ENCODE data around the gene PHC2. TPM values are rescaled to one million over a fixed set of nuclear protein-coding genes. Genes with fewer than 3 reads are reported as not detected.

The PHC2 gene
- total RNA-seq, 2 experiments from 2014 or later = 34.0 to 35.0 TPM

DNA sequence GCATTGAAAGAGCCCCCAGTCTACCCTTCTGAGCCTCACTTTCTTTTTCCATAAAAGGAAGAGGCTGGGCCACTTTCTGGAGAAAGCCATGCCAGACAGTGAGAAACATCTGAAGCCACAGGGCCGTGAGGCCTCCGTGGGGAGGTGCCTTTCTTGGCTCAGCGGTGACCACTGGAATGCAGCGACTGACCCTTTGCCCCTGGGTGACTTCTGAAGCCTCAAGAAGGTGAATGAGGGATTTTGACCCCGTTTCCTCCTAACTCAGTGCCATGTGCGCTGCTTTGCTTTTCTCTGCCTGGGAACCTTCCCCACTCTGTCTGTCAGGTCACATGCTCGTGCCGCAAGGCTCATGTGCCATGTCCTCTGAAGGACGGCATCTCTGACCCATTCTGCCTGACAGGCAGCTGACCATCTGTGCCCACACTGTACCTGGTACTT is 65.3 kb downstream of the PHC2 start:
- H3K4me3 ChIP-seq (ENCODE audit: low read depth, low read length, poor library complexity, severe bottlenecking) = no peak overlapping the region
- no peaks in the 10 kb centered on the region for H3K9me3 ChIP-seq (ENCODE audit: low read length)
- TF ChIP-seq, protein P1, sequence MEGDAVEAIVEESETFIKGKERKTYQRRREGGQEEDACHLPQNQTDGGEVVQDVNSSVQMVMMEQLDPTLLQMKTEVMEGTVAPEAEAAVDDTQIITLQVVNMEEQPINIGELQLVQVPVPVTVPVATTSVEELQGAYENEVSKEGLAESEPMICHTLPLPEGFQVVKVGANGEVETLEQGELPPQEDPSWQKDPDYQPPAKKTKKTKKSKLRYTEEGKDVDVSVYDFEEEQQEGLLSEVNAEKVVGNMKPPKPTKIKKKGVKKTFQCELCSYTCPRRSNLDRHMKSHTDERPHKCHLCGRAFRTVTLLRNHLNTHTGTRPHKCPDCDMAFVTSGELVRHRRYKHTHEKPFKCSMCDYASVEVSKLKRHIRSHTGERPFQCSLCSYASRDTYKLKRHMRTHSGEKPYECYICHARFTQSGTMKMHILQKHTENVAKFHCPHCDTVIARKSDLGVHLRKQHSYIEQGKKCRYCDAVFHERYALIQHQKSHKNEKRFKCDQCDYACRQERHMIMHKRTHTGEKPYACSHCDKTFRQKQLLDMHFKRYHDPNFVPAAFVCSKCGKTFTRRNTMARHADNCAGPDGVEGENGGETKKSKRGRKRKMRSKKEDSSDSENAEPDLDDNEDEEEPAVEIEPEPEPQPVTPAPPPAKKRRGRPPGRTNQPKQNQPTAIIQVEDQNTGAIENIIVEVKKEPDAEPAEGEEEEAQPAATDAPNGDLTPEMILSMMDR (conservative IDR thresholded peaks at IDR 0.05; ENCODE audit: low read length) = no peak
- TF ChIP-seq EZH2phosphoT487 (IDR thresholded peaks at IDR 0.05; ENCODE audit: borderline replicate concordance, low read depth, low read length) = no peak
- ChIA-PET CTCF (ENCODE audit: unreplicated experiment) (no interaction called here), POLR2A (no interaction called here)
- BruUV-seq (replicated peaks) = no TSS peak
- DNase-seq (ENCODE audit: low spot score) = no peak
- H3K79me2 ChIP-seq (ENCODE audit: insufficient read depth, low read depth, low read length) = no peaks in the 10 kb centered on the region
- no peaks in the 10 kb centered on the region for H3K4me1 ChIP-seq (ENCODE audit: insufficient read depth, low read length, poor library complexity, severe bottlenecking)
- H4K20me1 ChIP-seq (ENCODE audit: insufficient read depth, low read length) = no peaks in the 10 kb centered on the region
- H3K9me2 ChIP-seq (ENCODE audit: insufficient read depth, low read length) = no peaks in the 10 kb centered on the region
- no peak overlapping the region for H3K4me2 ChIP-seq (ENCODE audit: low read length)
- intact Hi-C loops (cut with micrococcal nuclease; ENCODE audit: unreplicated experiment) = no loop called here
- H3K27ac ChIP-seq (ENCODE audit: low read depth, low read length, poor library complexity, severe bottlenecking) = no peak overlapping the region
- no peaks in the 10 kb centered on the region for H3K36me3 ChIP-seq (ENCODE audit: insufficient read depth, low read length)
- H2AFZ ChIP-seq (ENCODE audit: low read length) = no peak overlapping the region

DNA sequence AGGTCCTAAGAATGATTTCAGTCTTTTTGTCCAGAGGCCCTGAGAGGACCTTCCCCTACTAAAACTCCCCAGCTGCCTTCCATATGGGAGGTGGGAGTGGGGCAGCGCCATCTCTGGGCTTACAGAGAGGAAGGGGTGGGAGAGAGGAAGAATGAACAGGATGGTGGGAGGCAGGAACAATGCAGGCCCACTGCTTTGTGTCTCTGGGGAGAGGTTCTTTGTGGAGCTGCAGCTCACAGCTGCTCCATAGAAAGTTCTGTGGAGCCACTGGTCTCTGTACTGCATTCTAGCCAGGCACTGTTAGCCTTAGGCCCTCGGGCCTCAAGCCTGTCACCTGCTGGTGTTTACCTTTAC is 66.4 kb downstream of the PHC2 start:
- Histone ChIP-seq H3K36me3 (ENCODE audit: insufficient read depth, low read length) (no peaks in the 10 kb centered on the region), H3K4me1 (ENCODE audit: insufficient read depth, low read length, poor library complexity, severe bottlenecking) (no peaks in the 10 kb centered on the region), H3K79me2 (ENCODE audit: insufficient read depth, low read depth, low read length) (no peaks in the 10 kb centered on the region), H3K4me2 (ENCODE audit: low read length) (no peak overlapping the region), H2AFZ (ENCODE audit: low read length) (no peak overlapping the region), H3K27ac (ENCODE audit: low read depth, low read length, poor library complexity, severe bottlenecking) (no peak overlapping the region), H4K20me1 (ENCODE audit: insufficient read depth, low read length) (no peaks in the 10 kb centered on the region), H3K4me3 (ENCODE audit: low read depth, low read length, poor library complexity, severe bottlenecking) (no peak overlapping the region), H3K9me3 (ENCODE audit: low read length) (no peaks in the 10 kb centered on the region), H3K9me2 (ENCODE audit: insufficient read depth, low read length) (no peaks in the 10 kb centered on the region)
- DNase-seq (ENCODE audit: low spot score) = no peak
- TF ChIP-seq, protein P1 (conservative IDR thresholded peaks at IDR 0.05; ENCODE audit: low read length) = no peak
- TF ChIP-seq EZH2phosphoT487 (IDR thresholded peaks at IDR 0.05; ENCODE audit: borderline replicate concordance, low read depth, low read length) = no peak
- intact Hi-C loops (cut with micrococcal nuclease; ENCODE audit: unreplicated experiment) = no loop called here
- POLR2A ChIA-PET = no interaction called here
- BruUV-seq (replicated peaks) = no TSS peak
- CTCF ChIA-PET (ENCODE audit: unreplicated experiment) = no interaction called here

DNA sequence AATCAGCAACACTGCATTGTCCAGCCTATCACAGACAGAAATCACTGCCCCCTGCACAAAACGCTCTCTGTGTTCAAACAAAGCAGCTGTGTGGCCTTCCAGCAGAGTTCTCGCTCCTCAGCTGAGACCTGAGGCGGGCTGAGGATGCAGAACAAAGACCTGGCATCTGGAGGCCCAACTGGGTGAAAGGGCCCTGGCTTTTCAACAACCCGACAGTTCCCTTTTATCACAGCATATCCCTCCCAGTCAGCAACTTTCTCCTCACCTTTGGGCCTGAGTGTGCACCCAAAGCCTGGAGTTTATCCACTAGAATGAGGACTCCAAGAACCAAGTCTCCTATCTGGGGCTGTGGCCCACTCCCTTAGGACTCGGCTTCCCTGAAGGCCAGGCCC is 67.4 kb downstream of the PHC2 start:
- Histone ChIP-seq H3K36me3 (ENCODE audit: insufficient read depth, low read length) (no peaks in the 10 kb centered on the region), H3K27ac (ENCODE audit: low read depth, low read length, poor library complexity, severe bottlenecking) (no peak overlapping the region), H3K4me1 (ENCODE audit: insufficient read depth, low read length, poor library complexity, severe bottlenecking) (no peaks in the 10 kb centered on the region), H3K79me2 (ENCODE audit: insufficient read depth, low read depth, low read length) (no peaks in the 10 kb centered on the region), H3K4me2 (ENCODE audit: low read length) (no peak overlapping the region), H3K9me2 (ENCODE audit: insufficient read depth, low read length) (no peaks in the 10 kb centered on the region), H3K4me3 (ENCODE audit: low read depth, low read length, poor library complexity, severe bottlenecking) (no peak overlapping the region), H4K20me1 (ENCODE audit: insufficient read depth, low read length) (no peaks in the 10 kb centered on the region), H3K9me3 (ENCODE audit: low read length) (no peaks in the 10 kb centered on the region), H2AFZ (ENCODE audit: low read length) (no peak overlapping the region)
- intact Hi-C loops (cut with micrococcal nuclease; ENCODE audit: unreplicated experiment) = no loop called here
- ChIA-PET CTCF (ENCODE audit: unreplicated experiment) (no interaction called here), POLR2A (no interaction called here)
- TF ChIP-seq EZH2phosphoT487 (IDR thresholded peaks at IDR 0.05; ENCODE audit: borderline replicate concordance, low read depth, low read length) = no peak
- TF ChIP-seq, protein P1 (conservative IDR thresholded peaks at IDR 0.05; ENCODE audit: low read length) = no peak
- DNase-seq (ENCODE audit: low spot score) = no peak
- BruUV-seq (replicated peaks) = no TSS peak

All from OCI-LY7 (cell line).